Hair follicle dermal papilla cell (primary cell): Measurements from ENCODE around the gene PRXL2C. TPM values are rescaled to one million over a fixed set of nuclear protein-coding genes. Genes with fewer than 3 reads are reported as not detected.

ENCODE experiments used
- total RNA-seq: library from RNA; depleted of rRNA; stranded (reverse); fragments of >200 nt; gene quantifications from 2 replicates; pipeline ENCODE4 v1.2.3, GENCODE V29; 2012

Gene PRXL2C, protein sequence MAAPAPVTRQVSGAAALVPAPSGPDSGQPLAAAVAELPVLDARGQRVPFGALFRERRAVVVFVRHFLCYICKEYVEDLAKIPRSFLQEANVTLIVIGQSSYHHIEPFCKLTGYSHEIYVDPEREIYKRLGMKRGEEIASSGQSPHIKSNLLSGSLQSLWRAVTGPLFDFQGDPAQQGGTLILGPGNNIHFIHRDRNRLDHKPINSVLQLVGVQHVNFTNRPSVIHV
- total RNA-seq = 65.9 and 79.4 TPM in 2 replicates

DNA sequence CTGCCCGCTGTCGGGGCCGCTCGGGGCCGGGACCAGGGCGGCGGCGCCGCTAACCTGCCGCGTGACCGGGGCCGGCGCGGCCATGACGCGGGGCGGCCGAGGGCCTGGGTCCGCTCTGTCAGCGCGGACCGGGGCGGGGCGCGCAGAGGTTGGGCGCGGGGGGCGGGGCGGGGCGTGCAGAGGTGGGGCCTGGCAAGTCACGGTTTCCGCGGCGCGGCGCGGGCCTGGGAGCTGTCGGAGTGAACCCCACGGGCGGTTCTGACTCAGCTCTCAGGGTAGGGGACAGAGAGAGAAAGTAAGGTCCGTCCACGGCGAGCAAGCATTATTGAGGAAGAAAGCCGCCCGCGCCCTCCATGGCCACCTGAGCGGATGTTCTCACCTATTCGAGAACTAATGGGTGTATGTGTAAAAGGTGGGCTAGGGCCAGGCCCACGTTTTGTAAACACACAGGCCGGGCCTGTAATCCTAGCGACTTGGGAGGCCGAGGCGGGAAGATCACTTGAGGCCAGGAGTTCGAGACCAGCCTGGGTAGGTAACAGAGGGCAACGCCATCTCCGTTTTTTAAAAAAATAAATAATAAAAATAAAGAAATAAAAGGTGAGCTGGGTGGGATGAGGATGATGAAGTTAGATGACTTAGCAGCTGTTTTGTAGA is at the start of gene PRXL2C:
Gene PRXL2C (minus strand): TSS at position 120 of the 654 bp plus-strand sequence. CDS start 36 bp downstream, at position 84.

DNA sequence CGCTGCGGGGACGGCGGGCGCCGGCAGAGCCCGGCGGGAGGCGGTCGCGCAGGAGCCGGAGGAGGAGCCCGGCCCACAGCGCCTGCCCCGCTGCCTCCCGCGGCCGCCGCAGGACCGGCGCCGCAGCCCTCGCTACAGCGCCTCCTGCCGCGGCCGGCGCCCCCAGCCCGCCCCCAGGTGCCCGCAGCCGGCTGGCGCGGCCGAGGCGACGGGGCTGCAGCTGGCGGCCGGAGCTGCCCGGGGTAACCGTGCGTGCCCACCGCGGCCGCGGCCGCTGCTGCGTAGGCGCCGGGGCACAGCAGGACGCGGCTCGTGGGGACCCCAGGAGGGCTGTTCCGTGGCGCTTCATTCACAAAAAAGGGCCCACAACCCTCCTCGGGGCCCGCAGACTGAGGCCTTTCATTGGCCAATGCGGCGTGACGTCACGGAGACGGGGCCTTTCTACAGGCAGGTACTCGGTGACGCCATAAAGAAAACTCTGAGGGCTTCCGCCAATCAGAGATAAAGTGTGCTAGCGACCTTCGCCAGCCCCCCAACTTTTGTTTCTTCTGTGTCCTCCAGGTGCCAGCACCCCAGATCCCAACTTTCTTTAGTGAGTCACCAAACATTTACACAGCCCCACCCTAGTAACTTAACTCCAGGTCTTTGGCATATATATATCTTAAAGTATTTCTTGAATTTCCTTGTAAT is 35.5 kb downstream of the PRXL2C start, which contains the start of gene CDC14B:
Gene CDC14B (minus strand): TSS at position 353 of the 690 bp plus-strand sequence. CDS start 465 bp downstream, outside the sequence.

Other genes starting within 250 kb of the PRXL2C start
- 0.97 TPM in 2 replicates for gene ZNF367, start 236.9 kb downstream of the PRXL2C start, total RNA-seq
- 19.1 and 24.9 TPM in 2 replicates for gene HABP4, start 205.1 kb downstream of the PRXL2C start, total RNA-seq
- 66.4 and 66.7 TPM in 2 replicates for gene CDC14B, start 35.5 kb downstream of the PRXL2C start, total RNA-seq
- gene ZNF510, start 122.8 kb upstream of the PRXL2C start, total RNA-seq = 18.0 TPM in 2 replicates
- gene ZNF782, start 199.2 kb upstream of the PRXL2C start, total RNA-seq = 4.1 and 5.7 TPM in 2 replicates